H9 (cell line): ENCODE measurements around the gene CTNNA3. TPM values are rescaled to one million over a fixed set of nuclear protein-coding genes. Genes with fewer than 3 reads are reported as not detected.

Experiments
- DNase-seq: peaks from one replicate; pipeline ENCODE4 v3.0.0-alpha.2; 2017
- H2AFZ ChIP-seq: one replicate; pipeline ENCODE4 v1.6.1; 2013; ENCODE audit warnings: mild to moderate bottlenecking, low read length, control low read depth, moderate library complexity
- H2AK5ac ChIP-seq: 2 replicates; pipeline ENCODE4 v1.6.1; 2013; ENCODE audit warnings: low read length, control low read depth, mixed read lengths; ENCODE audit not compliant: insufficient read length
- H2BK120ac ChIP-seq: one replicate; pipeline ENCODE4 v1.6.1; 2013; ENCODE audit warnings: low read depth, mild to moderate bottlenecking, low read length, control low read depth, inconsistent platforms; ENCODE audit not compliant: poor library complexity, severe bottlenecking
- H2BK12ac ChIP-seq: 2 replicates; pipeline ENCODE4 v1.6.1; 2013; ENCODE audit warnings: low read length, control low read depth, mixed read lengths, low read depth; ENCODE audit not compliant: insufficient read length
- H2BK15ac ChIP-seq: 2 replicates; pipeline ENCODE4 v1.6.1; 2013; ENCODE audit warnings: low read depth, low read length, control low read depth
- H2BK20ac ChIP-seq: one replicate; pipeline ENCODE4 v1.6.1; 2013; ENCODE audit warnings: low read depth, mild to moderate bottlenecking, low read length, control low read depth, inconsistent platforms; ENCODE audit not compliant: poor library complexity, severe bottlenecking
- H2BK5ac ChIP-seq: 2 replicates; pipeline ENCODE4 v1.6.1; 2013; ENCODE audit warnings: low read length, control low read depth, mixed read lengths; ENCODE audit not compliant: insufficient read length
- H3K14ac ChIP-seq: 2 replicates; pipeline ENCODE4 v1.6.1; 2013; ENCODE audit warnings: low read length, control low read depth; ENCODE audit not compliant: insufficient read depth
- H3K18ac ChIP-seq: 2 replicates; pipeline ENCODE4 v1.6.1; 2013; ENCODE audit warnings: low read depth, mild to moderate bottlenecking, mixed read lengths, low read length, control low read depth; ENCODE audit not compliant: insufficient read length
- H3K23ac ChIP-seq: 2 replicates; pipeline ENCODE4 v1.6.1; 2013; ENCODE audit warnings: low read length, control low read depth, mixed read lengths, low read depth; ENCODE audit not compliant: insufficient read length
- H3K23me2 ChIP-seq: 2 replicates; pipeline ENCODE4 v1.6.1; 2013; ENCODE audit warnings: low read depth, mild to moderate bottlenecking, mixed read lengths, low read length, control low read depth; ENCODE audit not compliant: insufficient read length, poor library complexity, severe bottlenecking
- H3K27ac ChIP-seq: 2 replicates; pipeline ENCODE4 v1.5.1; 2013; ENCODE audit warnings: low read length, control low read depth, mixed read lengths, low read depth; ENCODE audit not compliant: insufficient read length
- H3K27me3 ChIP-seq: 2 replicates; pipeline ENCODE4 v1.6.1; 2013; ENCODE audit warnings: low read length, control low read depth, inconsistent platforms; ENCODE audit not compliant: insufficient read depth
- H3K4ac ChIP-seq: 2 replicates; pipeline ENCODE4 v1.6.1; 2013; ENCODE audit warnings: low read depth, mild to moderate bottlenecking, control low read depth, inconsistent platforms, low read length, moderate library complexity
- H3K4me1 ChIP-seq: 2 replicates; pipeline ENCODE4 v1.6.1; 2013; ENCODE audit warnings: low read length, control low read depth, inconsistent platforms; ENCODE audit not compliant: insufficient read depth
- H3K4me2 ChIP-seq: 2 replicates; pipeline ENCODE4 v1.6.1; 2013; ENCODE audit warnings: low read length, control low read depth, mixed read lengths; ENCODE audit not compliant: insufficient read length, insufficient read depth
- H3K56ac ChIP-seq: 2 replicates; pipeline ENCODE4 v1.6.1; 2013; ENCODE audit warnings: low read depth, mild to moderate bottlenecking, mixed read lengths, low read length, control low read depth; ENCODE audit not compliant: insufficient read length
- H3K79me1 ChIP-seq: 2 replicates; pipeline ENCODE4 v1.6.1; 2013; ENCODE audit warnings: low read depth, mild to moderate bottlenecking, moderate library complexity, low read length, control low read depth, inconsistent platforms; ENCODE audit not compliant: insufficient read depth, poor library complexity, severe bottlenecking
- H3K79me2 ChIP-seq: 2 replicates; pipeline ENCODE4 v1.6.1; 2013; ENCODE audit warnings: low read length, control low read depth, inconsistent platforms; ENCODE audit not compliant: insufficient read depth
- H3K9ac ChIP-seq: 2 replicates; pipeline ENCODE4 v1.6.1; 2013; ENCODE audit warnings: low read length, control low read depth, mixed read lengths; ENCODE audit not compliant: insufficient read length; ENCODE audit errors: extremely low read depth
- H3K9me3 ChIP-seq: one replicate; pipeline ENCODE4 v1.6.1; 2013; ENCODE audit warnings: low read depth, low read length, inconsistent platforms; ENCODE audit not compliant: control insufficient read depth
- H3T11ph ChIP-seq: one replicate; pipeline ENCODE4 v1.6.1; 2013; ENCODE audit warnings: mild to moderate bottlenecking, low read length, control low read depth, inconsistent platforms
- H4K20me1 ChIP-seq: one replicate; pipeline ENCODE4 v1.6.1; 2013; ENCODE audit not compliant: control insufficient read depth, insufficient read length, insufficient read depth
- H4K5ac ChIP-seq: 2 replicates; pipeline ENCODE4 v1.6.1; 2013; ENCODE audit warnings: low read depth, mild to moderate bottlenecking, mixed read lengths, low read length, control low read depth; ENCODE audit not compliant: insufficient read length
- H4K8ac ChIP-seq: replicated peaks from 2 replicates; pipeline ENCODE4 v1.6.1; 2013; ENCODE audit warnings: low read length, control low read depth, mixed read lengths, low read depth; ENCODE audit not compliant: insufficient read length
- H4K91ac ChIP-seq: 2 replicates; pipeline ENCODE4 v1.6.1; 2013; ENCODE audit warnings: low read depth, mild to moderate bottlenecking, moderate library complexity, mixed read lengths, low read length, control low read depth; ENCODE audit not compliant: insufficient read length
- H3K27ac Mint-ChIP-seq, 3 experiments: 2 replicates in 2 of 3; 3 replicates in 1 of 3; pipeline ENCODE4 v1.8.0; 2020 to 2021; ENCODE audit warnings: mixed read lengths in 3 of 3, mild to moderate bottlenecking in 1 of 3, moderate library complexity in 1 of 3
- H3K27me3 Mint-ChIP-seq: 2 replicates; pipeline ENCODE4 v1.8.0; 2021; ENCODE audit warnings: low read depth, mild to moderate bottlenecking, moderate library complexity, mixed read lengths
- H3K36me3 Mint-ChIP-seq, 3 experiments: 2 replicates in 2 of 3; 3 replicates in 1 of 3; pipeline ENCODE4 v1.8.0; 2020 to 2021; ENCODE audit warnings: low read depth in 3 of 3, mixed read lengths in 3 of 3; ENCODE audit not compliant: insufficient read depth in 1 of 3
- H3K4me1 Mint-ChIP-seq, 2 experiments: 2 replicates each; pipeline ENCODE4 v1.8.0; 2020; ENCODE audit warnings: mixed read lengths in 2 of 2
- H3K4me3 Mint-ChIP-seq, 2 experiments: 2 replicates in 1 of 2; 3 replicates in 1 of 2; pipeline ENCODE4 v1.8.0; 2020 to 2021; ENCODE audit warnings: mild to moderate bottlenecking in 2 of 2, mixed read lengths in 2 of 2, moderate library complexity in 1 of 2
- H3K9me3 Mint-ChIP-seq, 2 experiments: 2 replicates in 1 of 2; 3 replicates in 1 of 2; pipeline ENCODE4 v1.8.0; 2020; ENCODE audit warnings: mild to moderate bottlenecking in 2 of 2, mixed read lengths in 2 of 2, moderate library complexity in 1 of 2
- CTCF ChIP-seq: fragments of 200-600 bp; sonication (generic); conservative IDR thresholded peaks from 3 replicates; pipeline ENCODE4 v1.8.0; 2021; ENCODE audit warnings: antibody characterized with exemption, mild to moderate bottlenecking
- WGBS: extraction: QIAGEN DNeasy Blood & Tissue Kit; methylation state at CpG from one replicate; pipeline ENCODE4 v1.1.7; 2013; ENCODE audit warnings: missing lambda C conversion rate, low lambda C conversion rate, mixed read lengths; ENCODE audit not compliant: insufficient read length; ENCODE audit errors: extremely low coverage; 5-methylcytosine and 5-hydroxymethylcytosine counted together
- total RNA-seq: library from RNA; stranded (reverse); gene quantifications from 2 replicates; pipeline ENCODE4 v1.2.1, GENCODE V29; 2021

Gene CTNNA3
- total RNA-seq, 1 experiment from 2014 or later, result 3.3 TPM

- Histone ChIP-seq H3K4me2 (no peak overlapping the region), H3K14ac (no peak overlapping the region), H3K23me2 (no peaks in the 10 kb centered on the region), H3K79me2 (no peaks in the 10 kb centered on the region), H3K4ac (no peak overlapping the region), H2AK5ac (no peak overlapping the region), H2BK15ac (no peak overlapping the region), H3K18ac (no peak overlapping the region), H3T11ph (no peak overlapping the region), H3K56ac (no peak overlapping the region), H3K9ac (no peak overlapping the region), H3K79me1 (no peaks in the 10 kb centered on the region), H2BK20ac (no peak overlapping the region), H2BK5ac (no peak overlapping the region), H3K27ac (no peak overlapping the region), H3K4me1 (no peaks in the 10 kb centered on the region), H3K27me3 (no peaks in the 10 kb centered on the region), H2BK12ac (no peak overlapping the region), H2AFZ (no peak overlapping the region), H4K20me1 (no peaks in the 10 kb centered on the region), H4K8ac (no peak overlapping the region), H4K5ac (no peak overlapping the region), H4K91ac (no peak overlapping the region), H3K9me3 (no peaks in the 10 kb centered on the region), H3K23ac (no peak overlapping the region), H2BK120ac (no peak overlapping the region)
- Mint-ChIP-seq H3K27ac (no peak overlapping the region), H3K36me3 (no peaks in the 10 kb centered on the region), H3K9me3 (no peaks in the 10 kb centered on the region), H3K4me3 (no peak overlapping the region), H3K4me1 (peaks cover 6 to 11% of the 10 kb centered on the region in 2 experiments; a peak in 2 of 4 replicates), H3K27me3 (no peaks in the 10 kb centered on the region)
- no CpG with 5 or more reads among the region's 1 CpG for WGBS
- no peak for TF ChIP-seq CTCF
- no peak for DNase-seq
These were observed 1414.7 kb downstream of the CTNNA3 start for GRCh38 chr10:66281327-66281726.
